ENCODE measurements around the gene CEP83.

The CEP83 gene

GRCh38 chr12:94266796-94267536, 192.7 kb downstream of the CEP83 start:
- DNase-seq, result no peak

DNA sequence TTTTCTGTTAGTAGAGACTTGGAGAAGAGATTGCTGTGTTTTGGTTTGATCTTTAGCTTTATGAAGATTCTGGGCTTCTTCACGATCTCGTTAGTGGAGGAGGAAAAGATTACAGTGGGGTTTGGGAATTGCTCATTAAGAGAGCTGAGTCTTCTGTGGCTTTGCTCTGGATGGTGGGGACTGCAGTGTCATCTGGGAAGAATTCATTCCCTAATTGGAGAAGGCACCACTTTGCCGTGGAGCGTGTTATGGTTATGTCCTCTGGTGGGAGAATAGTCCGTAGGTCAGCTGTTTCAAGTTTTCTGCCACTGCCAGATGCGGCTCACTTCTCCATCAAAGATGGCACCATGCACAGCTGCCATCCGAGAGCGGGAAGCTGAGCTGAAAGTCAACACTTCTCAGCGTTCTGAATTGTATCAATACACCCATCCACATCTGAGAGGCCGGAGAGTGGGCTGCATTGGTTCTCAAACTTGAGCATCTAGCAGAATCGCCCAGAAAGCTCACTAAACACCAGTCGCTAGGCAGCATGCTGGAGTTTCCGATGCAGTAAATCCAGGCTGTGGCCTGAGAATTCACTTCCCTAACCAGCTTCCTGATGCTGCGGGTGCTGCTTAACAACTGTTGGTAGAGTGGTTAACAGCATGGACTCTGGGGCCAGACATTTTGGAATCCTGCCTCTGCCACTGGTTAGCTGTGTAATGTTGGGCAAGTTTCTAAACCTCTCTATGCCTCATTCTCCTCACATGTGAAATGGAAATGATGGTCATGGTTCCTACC, 193.5 kb downstream of the CEP83 start:
- no peak for DNase-seq

- DNase-seq, result no peak
Measured at GRCh38 chr12:94265539-94265938, 194.1 kb downstream of the CEP83 start.

GRCh38 chr12:94264736-94265485, 194.8 kb downstream of the CEP83 start:
- DNase-seq, result no peak

- DNase-seq, result no peak
Measured at GRCh38 chr12:94263905-94264561, 195.6 kb downstream of the CEP83 start.

DNA sequence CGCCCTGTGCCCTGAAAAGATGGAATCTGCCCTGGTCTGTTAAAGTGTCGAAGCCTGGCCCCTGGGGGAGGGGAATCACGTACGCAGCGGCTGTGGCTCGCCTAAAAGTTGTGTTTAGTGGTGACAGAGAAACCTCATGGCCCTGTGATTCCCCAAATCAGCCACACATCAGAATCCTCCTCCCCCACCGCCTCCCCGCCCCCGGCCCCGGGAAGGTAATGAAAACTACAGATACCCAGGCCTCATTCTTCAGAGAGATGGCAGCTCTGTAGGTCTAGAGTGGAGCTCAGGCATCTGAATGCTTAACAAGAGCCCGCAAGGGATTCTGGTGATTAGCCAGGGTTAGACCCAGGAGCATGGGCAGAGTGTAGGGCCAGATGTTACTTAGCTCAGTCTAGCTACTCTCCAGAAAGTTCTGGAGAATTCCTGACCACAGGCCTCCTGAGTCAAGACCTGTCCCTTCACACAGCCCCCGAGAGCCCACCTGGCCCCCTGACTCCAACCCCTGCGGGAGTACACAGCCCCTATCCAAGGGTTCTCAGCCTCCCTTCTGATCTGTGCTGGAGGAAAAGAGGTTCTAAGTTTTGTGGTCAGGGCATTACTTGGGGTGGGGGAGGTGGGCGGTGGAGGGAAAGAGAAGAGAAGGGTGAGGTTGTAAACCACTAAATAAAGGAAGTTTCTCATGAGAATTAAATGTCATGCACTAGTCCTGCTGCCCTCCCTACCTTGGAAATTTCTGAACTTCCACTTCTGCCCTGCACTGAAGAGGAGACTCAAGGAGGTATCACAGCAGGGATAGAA, 196.5 kb downstream of the CEP83 start:
- DNase-seq, result peak; percentile 73 to 77

GRCh38 chr12:94262228-94263010, 197.2 kb downstream of the CEP83 start:
- DNase-seq, result peak; percentile 71 to 73

GRCh38 chr12:94261786-94262185, 197.9 kb downstream of the CEP83 start:
- DNase-seq, result no peak

DNA sequence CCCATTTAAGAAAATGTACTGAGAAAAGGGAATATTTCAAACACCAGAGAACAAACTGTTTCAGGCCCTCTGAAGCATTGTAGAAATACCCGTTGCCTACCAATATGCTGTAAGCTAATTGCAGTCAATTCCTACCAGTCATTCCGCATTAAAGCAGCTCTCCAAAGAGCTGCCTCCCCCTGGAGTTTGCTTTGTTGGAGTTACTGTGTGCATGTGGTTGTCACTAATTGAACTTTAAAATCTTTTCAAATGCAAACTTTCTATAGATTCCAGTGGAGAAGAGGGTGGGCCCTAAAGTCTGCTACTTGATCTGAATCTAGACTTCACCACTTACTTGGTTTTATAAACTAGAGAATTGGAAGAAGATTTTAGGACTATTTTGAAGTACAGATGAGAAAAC, 198.5 kb downstream of the CEP83 start:
- no peak for DNase-seq

GRCh38 chr12:94260717-94261116, 198.9 kb downstream of the CEP83 start:
- no peak for DNase-seq

DNA sequence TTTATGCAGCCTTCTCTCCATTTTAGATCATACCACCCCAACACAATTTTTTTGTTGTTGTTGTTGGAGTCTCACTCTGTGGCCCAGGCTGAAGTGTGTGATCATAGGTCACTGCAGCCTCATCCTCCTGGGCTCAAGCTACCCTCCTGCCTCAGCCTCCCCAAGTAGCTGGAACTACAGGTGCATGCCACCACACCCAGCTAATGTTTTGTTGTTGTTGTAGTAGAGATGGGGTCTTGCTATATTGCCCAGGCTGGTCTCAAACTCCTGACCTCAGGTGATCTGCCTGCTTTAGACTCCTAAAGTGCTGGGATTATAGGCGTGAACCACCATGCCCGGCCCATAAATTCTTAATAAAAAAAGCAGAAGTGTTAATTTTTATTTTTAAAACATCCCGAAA, 199.7 kb downstream of the CEP83 start:
- DNase-seq, result no peak

GRCh38 chr12:94258593-94258992, 201.1 kb downstream of the CEP83 start:
- DNase-seq, result no peak

Measured in stimulated activated CD4-positive, alpha-beta T cell treated with anti-CD3 and anti-CD28 coated beads, Interleukin-2, amount 100 ng/mL, for 24 hours (primary cell).